HG03025 (cell line): ENCODE data around the gene DCTN2.
"Not testable (repeated sequence)": the region's sequence is repeated elsewhere in the genome, so short reads cannot be mapped to it uniquely, and the experiment has no call there.

Source experiments
- ATAC-seq: cut with Tn5 transposase; IDR thresholded peaks from one replicate; pipeline ENCODE4 v1.9.1; 2021; ENCODE audit warnings: mild to moderate bottlenecking, moderate library complexity; ENCODE audit not compliant: unreplicated experiment, low FRiP score

Gene DCTN2

GRCh38 chr12:57517718-57518117 lies 29.3 kb downstream of the DCTN2 start:
- not testable (repeated sequence) for ATAC-seq

- ATAC-seq: no peak
Measured at GRCh38 chr12:57517187-57517586, 29.8 kb downstream of the DCTN2 start.

- no peak for ATAC-seq
Measured at GRCh38 chr12:57516617-57517153, 30.3 kb downstream of the DCTN2 start.

GRCh38 chr12:57515934-57516541 lies 31.0 kb downstream of the DCTN2 start:
- no peak for ATAC-seq

GRCh38 chr12:57515408-57515933 lies 31.5 kb downstream of the DCTN2 start:
- no peak for ATAC-seq

- ATAC-seq: no peak
Measured at GRCh38 chr12:57514720-57515407, 32.1 kb downstream of the DCTN2 start.

- ATAC-seq: not testable (repeated sequence)
Measured at GRCh38 chr12:57514246-57514645, 32.7 kb downstream of the DCTN2 start.

- not testable (repeated sequence) for ATAC-seq
Measured at GRCh38 chr12:57513677-57514076, 33.3 kb downstream of the DCTN2 start.

GRCh38 chr12:57513266-57513665 lies 33.7 kb downstream of the DCTN2 start:
- no peak for ATAC-seq

- ATAC-seq: no peak
Measured at GRCh38 chr12:57512665-57513064, 34.3 kb downstream of the DCTN2 start.

- ATAC-seq: no peak
Measured at GRCh38 chr12:57511588-57512325, 35.2 kb downstream of the DCTN2 start.

- no peak for ATAC-seq
Measured at GRCh38 chr12:57511161-57511560, 35.8 kb downstream of the DCTN2 start.

- ATAC-seq: not testable (repeated sequence)
Measured at GRCh38 chr12:57507796-57508195, 39.2 kb downstream of the DCTN2 start.

GRCh38 chr12:57506541-57506940 lies 40.5 kb downstream of the DCTN2 start:
- ATAC-seq: not testable (repeated sequence)

GRCh38 chr12:57502311-57502969 lies 44.6 kb downstream of the DCTN2 start:
- ATAC-seq: not testable (repeated sequence)

GRCh38 chr12:57500213-57500612 lies 46.8 kb downstream of the DCTN2 start:
- ATAC-seq: no peak

- no peak for ATAC-seq
Measured at GRCh38 chr12:57498571-57498970, 48.4 kb downstream of the DCTN2 start.

- ATAC-seq: no peak
Measured at GRCh38 chr12:57498132-57498502, 48.9 kb downstream of the DCTN2 start.

- no peak for ATAC-seq
Measured at GRCh38 chr12:57497223-57498131, 49.5 kb downstream of the DCTN2 start.

GRCh38 chr12:57496822-57497221 lies 50.2 kb downstream of the DCTN2 start:
- no peak for ATAC-seq
